ENCODE data around the gene PLEKHA1.

GRCh38 chr10:122354383-122354782 is 20.1 kb upstream of the PLEKHA1 start:
- TF ChIP-seq GATA3 (IDR thresholded peaks at IDR 0.05; ENCODE audit: low read depth, low read length) = no peak
- no peak for TF ChIP-seq GATA2 (IDR thresholded peaks at IDR 0.05; ENCODE audit: low read depth, low read length)
